Naive thymus-derived CD4-positive, alpha-beta T cell (primary cell): ENCODE results near the gene LIMS1. TPM values are rescaled to one million over a fixed set of nuclear protein-coding genes. Genes with fewer than 3 reads are reported as not detected.
"Not testable (repeated sequence)": the region's sequence is repeated elsewhere in the genome, so short reads cannot be mapped to it uniquely, and the experiment has no call there.

Source experiments
- ATAC-seq: fragments of 150-1000 bp; cut with Tn5 transposase; 2 replicates; pipeline ENCODE4 v1.10.0; 2021; ENCODE audit warnings: mild to moderate bottlenecking, moderate library complexity
- CTCF ChIA-PET: fragments of 350-600 bp; sonication (Branson Sonifier 250); formaldehyde crosslinking; loops from one replicate; lab custom pipeline; 2021; ENCODE audit warnings: antibody characterized with exemption; lab: Charles Lee
- POLR2A ChIA-PET: fragments of 350-600 bp; sonication (Branson Sonifier 250); formaldehyde crosslinking; loops from one replicate; lab custom pipeline; 2021; ENCODE audit warnings: antibody characterized with exemption, inconsistent platforms; lab: Charles Lee
- DNase-seq, 9 donors: peaks; one replicate each; pipeline versions ENCODE4 v3.0.0 to v3.0.0-alpha.2; 2020 to 2022; ENCODE audit warnings: mixed read lengths in 1 of 9
- H3K27ac ChIP-seq: one replicate; pipeline ENCODE4 v1.7.0; 2013; ENCODE audit warnings: mild to moderate bottlenecking, low read depth, low read length, moderate library complexity
- H3K27me3 ChIP-seq, 2 donors: one replicate each; pipeline ENCODE4 v1.7.0; 2013; ENCODE audit warnings: low read length in 2 of 2, mild to moderate bottlenecking in 2 of 2, moderate library complexity in 2 of 2; ENCODE audit not compliant: control insufficient read depth in 2 of 2, insufficient read depth in 2 of 2
- H3K36me3 ChIP-seq, 3 experiments: 1 replicate in 2 of 3; 2 replicates in 1 of 3; pipeline ENCODE4 v1.7.0; 2013; ENCODE audit warnings: low read length in 3 of 3, mild to moderate bottlenecking in 3 of 3, moderate library complexity in 1 of 3; ENCODE audit not compliant: insufficient read depth in 3 of 3, control insufficient read depth in 2 of 3
- H3K4me1 ChIP-seq, 2 donors: one replicate each; pipeline ENCODE4 v1.7.0; 2013; ENCODE audit warnings: low read length in 2 of 2, mild to moderate bottlenecking in 2 of 2, moderate library complexity in 1 of 2; ENCODE audit not compliant: control insufficient read depth in 2 of 2, insufficient read depth in 2 of 2
- H3K4me3 ChIP-seq: 2 replicates; pipeline ENCODE4 v1.7.0; 2013; ENCODE audit warnings: mild to moderate bottlenecking, low read length
- H3K9me3 ChIP-seq, 3 experiments: 1 replicate in 2 of 3; 2 replicates in 1 of 3; pipeline ENCODE4 v1.7.0; 2013; ENCODE audit warnings: low read length in 3 of 3; ENCODE audit not compliant: control insufficient read depth in 2 of 3
- H3K27ac Mint-ChIP-seq, 9 donors: one replicate each; pipeline ENCODE4 v1.8.0; 2020 to 2022; ENCODE audit warnings: mixed read lengths in 9 of 9, mild to moderate bottlenecking in 8 of 9, moderate library complexity in 5 of 9, inconsistent platforms in 2 of 9
- H3K27me3 Mint-ChIP-seq, 5 donors: one replicate each; pipeline ENCODE4 v1.8.0; 2021 to 2022; ENCODE audit warnings: mixed read lengths in 5 of 5, mild to moderate bottlenecking in 1 of 5
- H3K36me3 Mint-ChIP-seq, 5 donors: one replicate each; pipeline ENCODE4 v1.8.0; 2020 to 2022; ENCODE audit warnings: mixed read lengths in 5 of 5, mild to moderate bottlenecking in 3 of 5, inconsistent platforms in 1 of 5
- H3K4me1 Mint-ChIP-seq, 7 donors: one replicate each; pipeline ENCODE4 v1.8.0; 2020 to 2022; ENCODE audit warnings: mixed read lengths in 7 of 7, mild to moderate bottlenecking in 3 of 7, inconsistent platforms in 1 of 7
- H3K4me3 Mint-ChIP-seq, 10 donors: one replicate each; pipeline ENCODE4 v1.8.0; 2020 to 2022; ENCODE audit warnings: mild to moderate bottlenecking in 10 of 10, mixed read lengths in 10 of 10, moderate library complexity in 6 of 10, inconsistent platforms in 2 of 10
- H3K9me3 Mint-ChIP-seq, 11 donors: one replicate each; pipeline ENCODE4 v1.8.0; 2020 to 2022; ENCODE audit warnings: mixed read lengths in 11 of 11, mild to moderate bottlenecking in 4 of 11, inconsistent platforms in 1 of 11, moderate library complexity in 1 of 11
- intact Hi-C, 2 donors: fragments of 100-400 bp; cut with micrococcal nuclease; formaldehyde crosslinking; loops; one replicate each; pipeline ENCODE4 v1.15.1; 2023
- polyA plus RNA-seq, 2 donors: library from polyadenylated mRNA; unstranded; fragments of 300-500 nt; fragmentation: Illumina TruSeq; gene quantifications; one replicate each; pipeline ENCODE4 v1.2.3, GENCODE V29; 2021
- total RNA-seq, 6 experiments: library from RNA in 5 of 6; stranded (reverse) in 5 of 6; gene quantifications; 1 replicate in 5 of 6; 2 replicates in 1 of 6; pipeline ENCODE4 v1.2.3 and lab custom pipeline; 2021 to 2026

LIMS1 gene
- total and polyA plus RNA-seq, 7 experiments from 2014 or later: 25.3 to 75.3 (median 53.5) TPM

DNA sequence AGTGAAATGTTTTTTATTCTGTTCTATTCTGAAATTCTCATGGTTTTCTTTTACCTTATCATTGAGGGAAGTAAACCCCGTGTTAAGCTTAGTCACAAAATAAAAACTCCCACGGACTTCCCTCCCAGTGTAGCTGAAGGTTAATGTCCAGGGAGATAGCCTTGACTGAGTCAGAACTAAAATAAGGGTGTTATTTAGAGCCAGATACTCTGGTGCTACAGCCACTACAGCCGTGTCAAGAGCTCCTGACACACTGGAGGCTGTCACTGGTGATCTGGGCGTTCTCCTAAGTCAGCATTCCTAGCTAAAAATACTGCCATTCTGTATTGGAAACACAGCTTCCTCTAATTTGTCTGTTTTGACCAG, 103.0 kb downstream of the LIMS1 start:
- H3K27ac ChIP-seq: no peak overlapping the region

DNA sequence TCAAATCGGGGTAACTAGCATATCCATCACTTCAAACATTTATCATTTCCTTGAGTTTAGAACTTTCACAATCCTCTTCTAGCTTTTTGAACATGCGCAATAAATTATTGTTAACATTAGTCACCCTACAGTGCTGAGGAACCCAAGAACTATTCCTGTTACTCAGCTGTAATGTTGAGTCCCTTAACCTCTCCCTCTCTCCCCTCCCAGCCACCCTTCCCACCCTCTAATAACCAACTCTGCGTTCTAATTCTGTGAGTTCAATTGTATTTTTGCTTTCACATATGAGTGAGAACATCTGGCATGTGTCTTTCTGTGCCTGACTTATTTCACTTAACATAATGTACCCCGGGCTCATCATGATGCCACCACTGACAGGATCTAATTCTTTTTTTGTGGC, 106.5 kb downstream of the LIMS1 start:
- Mint-ChIP-seq H3K4me3 (no peak overlapping the region), H3K27ac (no peak overlapping the region), H3K36me3 (peaks cover 0 to 33% (median 6%) of the 10 kb centered on the region in 5 donors), H3K27me3 (no peaks in the 10 kb centered on the region), H3K4me1 (peaks cover 9 to 46% (median 23%) of the 10 kb centered on the region in 7 donors), H3K9me3 (peaks cover 0 to 12% (median 0%) of the 10 kb centered on the region in 11 donors)
- POLR2A ChIA-PET: no interaction called here
- H3K27me3 ChIP-seq: no peaks in the 10 kb centered on the region
- H3K27ac ChIP-seq: no peak overlapping the region
- H3K4me3 ChIP-seq: no peak overlapping the region
- no peaks in the 10 kb centered on the region for H3K4me1 ChIP-seq
- no peak for ATAC-seq
- no peak for DNase-seq
- CTCF ChIA-PET: no interaction called here
- no peaks in the 10 kb centered on the region for H3K9me3 ChIP-seq
- intact Hi-C loops: no loop called here
- no peaks in the 10 kb centered on the region for H3K36me3 ChIP-seq

More for the DNA sequence above, 103.0 kb downstream of the LIMS1 start:
- Histone ChIP-seq H3K4me3 (no peak overlapping the region), H3K4me1 (no peaks in the 10 kb centered on the region), H3K36me3 (no peaks in the 10 kb centered on the region), H3K9me3 (no peaks in the 10 kb centered on the region), H3K27me3 (no peaks in the 10 kb centered on the region)
- H3K4me1 Mint-ChIP-seq: peaks cover 14 to 65% (median 35%) of the 10 kb centered on the region in 7 donors
- no peaks in the 10 kb centered on the region for H3K27me3 Mint-ChIP-seq
- ChIA-PET POLR2A (interaction anchor here (0.6 to 2.7 kb wide), 2 partner anchors 21 to 82 kb away, joined by 4 to 13 read pairs; no protein-coding TSS in a partner anchor), CTCF (interaction anchor here (2.2 to 5.6 kb wide), 5 partner anchors 10 to 43 kb away, joined by 11 to 136 read pairs (median 18); no protein-coding TSS in a partner anchor)
- no peak overlapping the region for H3K27ac Mint-ChIP-seq
- ATAC-seq: peak; percentile 79
- H3K4me3 Mint-ChIP-seq: no peak overlapping the region
- no peak for DNase-seq
- intact Hi-C loops: no loop called here
- H3K36me3 Mint-ChIP-seq: peaks cover 0 to 5% (median 0%) of the 10 kb centered on the region in 5 donors
- H3K9me3 Mint-ChIP-seq: no peaks in the 10 kb centered on the region

GRCh38 chr2:108641756-108642155, 107.5 kb downstream of the LIMS1 start:
- Histone ChIP-seq H3K4me1 (no peaks in the 10 kb centered on the region), H3K27me3 (no peaks in the 10 kb centered on the region), H3K27ac (no peak overlapping the region), H3K36me3 (no peaks in the 10 kb centered on the region), H3K9me3 (no peaks in the 10 kb centered on the region), H3K4me3 (no peak overlapping the region)
- no peak for DNase-seq
- Mint-ChIP-seq H3K9me3 (peaks cover 0 to 20% (median 0%) of the 10 kb centered on the region in 11 donors), H3K4me3 (no peak overlapping the region), H3K36me3 (peaks cover 0 to 40% (median 6%) of the 10 kb centered on the region in 5 donors), H3K27ac (no peak overlapping the region), H3K4me1 (peaks cover 0 to 38% (median 16%) of the 10 kb centered on the region in 7 donors), H3K27me3 (no peaks in the 10 kb centered on the region)
- intact Hi-C loops: no loop called here
- CTCF ChIA-PET: interaction anchor here (0.7 kb wide), 3 partner anchors 21 to 71 kb away, joined by 3 read pairs; no protein-coding TSS in a partner anchor
- ATAC-seq: no peak
- POLR2A ChIA-PET: no interaction called here

DNA sequence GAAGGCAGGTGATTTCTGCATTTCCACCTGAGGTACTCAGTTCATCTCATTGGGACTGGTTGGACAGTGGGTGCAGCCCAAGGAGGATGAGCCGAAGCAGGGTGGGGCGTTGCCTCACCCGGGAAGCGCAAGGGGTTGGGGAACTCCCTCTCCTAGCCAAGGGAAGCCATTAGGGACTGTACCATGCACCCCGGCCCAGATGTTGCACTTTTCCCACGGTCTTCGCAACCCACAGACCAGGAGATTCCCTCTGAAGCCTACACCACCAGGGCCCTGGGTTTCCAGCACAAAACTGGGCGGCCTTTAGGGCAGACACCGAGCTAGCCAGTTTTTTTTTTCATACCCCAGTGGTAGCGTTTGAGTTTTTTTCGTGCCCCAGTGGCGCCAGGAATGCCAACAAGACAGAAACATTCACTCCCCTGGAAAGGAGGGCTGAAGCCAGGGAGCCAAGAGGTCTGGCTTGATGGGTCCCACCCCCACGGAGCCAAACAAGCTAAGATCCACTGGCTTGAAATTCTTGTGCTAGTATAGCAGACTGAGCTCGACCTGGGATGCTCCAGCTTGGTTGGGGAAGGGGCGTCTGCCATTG, 109.1 kb downstream of the LIMS1 start:
- H3K27ac ChIP-seq: no peak overlapping the region
- ATAC-seq (no peak), DNase-seq (no peak)
- Mint-ChIP-seq H3K27me3 (no peaks in the 10 kb centered on the region), H3K4me1 (peaks cover 2 to 42% (median 19%) of the 10 kb centered on the region in 7 donors), H3K27ac (no peak overlapping the region), H3K9me3 (peaks cover 0 to 30% (median 0%) of the 10 kb centered on the region in 11 donors), H3K36me3 (peaks cover 0 to 55% (median 6%) of the 10 kb centered on the region in 5 donors), H3K4me3 (no peak overlapping the region)
- no peaks in the 10 kb centered on the region for H3K36me3 ChIP-seq
- intact Hi-C loops: no loop called here
- ChIA-PET CTCF (no interaction called here), POLR2A (no interaction called here)
- H3K27me3 ChIP-seq: no peaks in the 10 kb centered on the region
- no peaks in the 10 kb centered on the region for H3K4me1 ChIP-seq
- H3K9me3 ChIP-seq: no peaks in the 10 kb centered on the region
- H3K4me3 ChIP-seq: no peak overlapping the region

GRCh38 chr2:108643862-108644261, 109.6 kb downstream of the LIMS1 start:
- H3K4me3 Mint-ChIP-seq, H3K36me3 ChIP-seq, H3K4me1 ChIP-seq, H3K27me3 ChIP-seq, intact Hi-C loops, H3K27ac ChIP-seq, H3K27ac Mint-ChIP-seq, ATAC-seq, H3K9me3 ChIP-seq, DNase-seq, H3K27me3 Mint-ChIP-seq, H3K4me3 ChIP-seq: not testable (repeated sequence)
- Mint-ChIP-seq H3K4me1 (peaks cover 5 to 47% (median 21%) of the 10 kb centered on the region in 7 donors), H3K9me3 (peaks cover 0 to 33% (median 0%) of the 10 kb centered on the region in 11 donors), H3K36me3 (peaks cover 0 to 60% (median 6%) of the 10 kb centered on the region in 5 donors)
- ChIA-PET CTCF (interaction anchor here (0.6 kb wide), 1 partner anchor 20 kb away, joined by 3 read pairs; no protein-coding TSS in a partner anchor), POLR2A (interaction anchor here (0.6 kb wide), 1 partner anchor 24 kb away, joined by 5 read pairs; no protein-coding TSS in a partner anchor)

GRCh38 chr2:108644446-108644845, 110.2 kb downstream of the LIMS1 start:
- H3K4me1 Mint-ChIP-seq: peaks cover 5 to 53% (median 22%) of the 10 kb centered on the region in 7 donors
- H3K9me3 Mint-ChIP-seq: peaks cover 0 to 35% (median 0%) of the 10 kb centered on the region in 11 donors

More at GRCh38 chr2:108644446-108644845, 110.2 kb downstream of the LIMS1 start:
- H3K4me3 ChIP-seq, H3K36me3 ChIP-seq, H3K27ac ChIP-seq, ATAC-seq, intact Hi-C loops, H3K4me3 Mint-ChIP-seq, H3K4me1 ChIP-seq, DNase-seq, H3K27ac Mint-ChIP-seq, H3K27me3 Mint-ChIP-seq, H3K27me3 ChIP-seq, H3K9me3 ChIP-seq: not testable (repeated sequence)
- CTCF ChIA-PET: interaction anchor here (0.6 kb wide), 1 partner anchor 19 kb away, joined by 3 read pairs; no protein-coding TSS in a partner anchor
- peaks cover 0 to 66% (median 6%) of the 10 kb centered on the region in 5 donors for H3K36me3 Mint-ChIP-seq
- POLR2A ChIA-PET: interaction anchor here (0.6 kb wide), 1 partner anchor 25 kb away, joined by 5 read pairs; no protein-coding TSS in a partner anchor
